ENCODE measurements around the gene RAD1.

The RAD1 gene

DNA sequence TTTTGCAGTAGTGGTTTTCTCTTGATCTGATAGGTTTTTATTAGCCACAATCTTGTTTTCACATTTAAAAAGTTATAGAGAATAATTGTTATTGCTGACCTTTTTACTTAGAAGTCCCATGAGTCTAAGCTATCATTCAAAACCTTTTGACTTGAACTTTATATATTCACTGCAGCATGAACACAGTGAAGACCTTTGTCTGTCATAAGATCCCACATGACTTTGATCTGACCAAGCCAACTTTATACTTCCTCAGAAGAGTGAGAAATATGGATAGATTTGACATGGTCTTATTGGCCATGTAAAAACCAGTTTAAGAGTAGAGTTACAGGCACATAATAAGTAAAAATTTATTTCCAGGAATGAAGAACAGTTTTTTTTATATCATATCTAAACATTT is 34.1 kb downstream of the RAD1 start:
- Histone ChIP-seq H3K9me3 (replicated peaks in 1 of 11) (peaks cover 0 to 19% (median 0%) of the 10 kb centered on the region in 11 experiments; a peak in 4 of 22 replicates), H3K4me1 (no peaks in the 10 kb centered on the region), H3K36me3 (no peaks in the 10 kb centered on the region), H3K4me3 (no peak overlapping the region), H4K20me1 (no peaks in the 10 kb centered on the region), H3K27me3 (no peaks in the 10 kb centered on the region), H3K27ac (no peak overlapping the region), H3K4me2 (no peak overlapping the region), H3K9ac (no peak overlapping the region)
- no peak for TF ChIP-seq Cebpa-rat (IDR thresholded peaks at IDR 0.05)

- Histone ChIP-seq H3K9ac (no peak overlapping the region), H3K4me1 (no peaks in the 10 kb centered on the region), H3K4me3 (no peak overlapping the region), H3K36me3 (no peaks in the 10 kb centered on the region), H3K4me2 (no peak overlapping the region), H3K9me3 (replicated peaks in 1 of 11) (peaks cover 0 to 32% (median 9%) of the 10 kb centered on the region in 11 experiments; a peak in 10 of 22 replicates), H3K27ac (no peak overlapping the region), H3K27me3 (no peaks in the 10 kb centered on the region), H4K20me1 (no peaks in the 10 kb centered on the region)
- TF ChIP-seq Cebpa-rat (IDR thresholded peaks at IDR 0.05), result no peak
Observed at GRCh38 chr5:34876275-34876674, 39.0 kb downstream of the RAD1 start.

- no peaks in the 10 kb centered on the region for H3K36me3 ChIP-seq
- peaks cover 0 to 5% (median 0%) of the 10 kb centered on the region in 10 experiments; a peak in 1 of 20 replicates for H3K4me1 ChIP-seq
- H3K4me3 ChIP-seq, result no peak overlapping the region
- H3K9me3 ChIP-seq (replicated peaks in 1 of 11), result peaks cover 0 to 5% (median 3%) of the 10 kb centered on the region in 11 experiments; a peak in 10 of 22 replicates
- TF ChIP-seq Cebpa-rat (IDR thresholded peaks at IDR 0.05), result no peak
- H3K9ac ChIP-seq, result no peak overlapping the region
- no peaks in the 10 kb centered on the region for H4K20me1 ChIP-seq
- H3K4me2 ChIP-seq, result no peak overlapping the region
- H3K27ac ChIP-seq, result no peak overlapping the region
- no peaks in the 10 kb centered on the region for H3K27me3 ChIP-seq
Observed at GRCh38 chr5:34870382-34870781, 44.9 kb downstream of the RAD1 start.

DNA sequence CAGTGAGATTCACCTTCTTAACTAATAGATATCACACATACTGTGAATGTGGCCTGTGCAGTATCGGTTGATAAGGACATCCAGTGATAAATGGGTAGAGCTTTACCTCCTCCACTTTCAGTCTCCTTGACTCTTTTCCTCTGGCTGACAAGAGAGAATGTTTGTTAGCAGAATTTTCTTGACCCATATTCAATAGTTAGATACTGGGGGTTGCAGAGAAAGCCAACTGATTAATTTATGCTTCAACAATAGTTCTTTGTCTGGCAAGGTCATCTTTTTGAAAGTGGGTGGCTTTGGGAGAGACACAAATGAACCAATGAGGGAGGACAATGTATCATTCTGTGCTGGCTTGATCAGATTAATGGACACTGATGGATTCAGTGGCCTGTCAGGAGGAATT is 46.0 kb downstream of the RAD1 start:
- no peaks in the 10 kb centered on the region for H4K20me1 ChIP-seq
- TF ChIP-seq Cebpa-rat (IDR thresholded peaks at IDR 0.05), result no peak
- H3K27me3 ChIP-seq, result no peaks in the 10 kb centered on the region
- H3K27ac ChIP-seq, result no peak overlapping the region
- H3K4me1 ChIP-seq, result peaks cover 0 to 12% (median 1%) of the 10 kb centered on the region in 10 experiments; a peak in 10 of 20 replicates
- no peak overlapping the region for H3K9ac ChIP-seq
- no peaks in the 10 kb centered on the region for H3K36me3 ChIP-seq
- H3K4me2 ChIP-seq, result no peak overlapping the region
- no peak overlapping the region for H3K4me3 ChIP-seq
- H3K9me3 ChIP-seq (replicated peaks in 1 of 11), result no peaks in the 10 kb centered on the region

DNA sequence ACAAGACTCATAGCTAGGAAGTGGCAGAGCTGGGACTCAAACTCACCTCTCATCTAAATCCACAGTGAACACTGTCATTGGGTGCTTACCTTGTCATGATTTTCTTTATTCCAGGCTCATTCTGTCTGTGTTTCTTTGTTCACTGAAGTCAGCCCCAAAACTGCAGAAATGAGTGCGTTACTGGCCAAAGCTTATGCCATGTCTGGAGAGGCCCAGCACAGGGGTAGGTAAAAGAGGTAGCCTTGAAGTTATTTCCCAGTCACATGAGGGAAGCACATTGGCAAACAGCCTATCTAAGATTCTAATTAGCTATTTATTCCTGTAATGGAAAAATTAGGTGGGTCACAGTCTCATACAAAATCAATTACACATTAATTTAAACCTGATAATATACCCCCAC is 46.5 kb downstream of the RAD1 start:
- Histone ChIP-seq H3K4me3 (no peak overlapping the region), H3K9me3 (replicated peaks in 1 of 11) (no peaks in the 10 kb centered on the region), H3K27me3 (no peaks in the 10 kb centered on the region), H3K36me3 (no peaks in the 10 kb centered on the region), H3K9ac (no peak overlapping the region), H3K27ac (no peak overlapping the region), H3K4me2 (no peak overlapping the region), H4K20me1 (no peaks in the 10 kb centered on the region), H3K4me1 (peaks cover under 1 to 17% (median 6%) of the 10 kb centered on the region in 10 experiments; a peak in 16 of 20 replicates)
- TF ChIP-seq Cebpa-rat (IDR thresholded peaks at IDR 0.05), result no peak

DNA sequence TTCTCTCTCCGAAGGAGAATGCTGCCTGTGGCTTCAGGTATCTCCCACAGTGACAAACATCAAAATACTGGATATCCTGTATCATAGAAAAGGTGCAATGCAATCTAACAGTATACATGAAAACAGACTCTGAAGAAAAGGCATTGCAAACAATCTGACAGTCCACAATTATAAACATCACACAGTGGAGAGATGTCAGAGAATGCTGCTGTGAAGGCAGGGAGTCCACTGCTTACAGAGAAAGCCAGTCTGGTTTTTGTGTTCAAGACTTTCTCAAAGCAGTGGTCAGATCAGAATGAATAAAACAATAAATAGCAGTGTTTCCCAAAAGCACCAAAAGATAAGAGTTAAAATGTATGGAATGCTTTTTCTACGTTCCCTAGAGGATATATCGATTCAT is 47.6 kb downstream of the RAD1 start:
- Histone ChIP-seq H3K9ac (no peak overlapping the region), H3K4me2 (no peak overlapping the region), H3K4me3 (no peak overlapping the region), H3K27me3 (no peaks in the 10 kb centered on the region), H3K4me1 (peaks cover 5 to 28% (median 17%) of the 10 kb centered on the region in 10 experiments; a peak in 18 of 20 replicates), H3K9me3 (replicated peaks in 1 of 11) (no peaks in the 10 kb centered on the region), H3K36me3 (no peaks in the 10 kb centered on the region), H4K20me1 (no peaks in the 10 kb centered on the region), H3K27ac (no peak overlapping the region)
- no peak for TF ChIP-seq Cebpa-rat (IDR thresholded peaks at IDR 0.05)

DNA sequence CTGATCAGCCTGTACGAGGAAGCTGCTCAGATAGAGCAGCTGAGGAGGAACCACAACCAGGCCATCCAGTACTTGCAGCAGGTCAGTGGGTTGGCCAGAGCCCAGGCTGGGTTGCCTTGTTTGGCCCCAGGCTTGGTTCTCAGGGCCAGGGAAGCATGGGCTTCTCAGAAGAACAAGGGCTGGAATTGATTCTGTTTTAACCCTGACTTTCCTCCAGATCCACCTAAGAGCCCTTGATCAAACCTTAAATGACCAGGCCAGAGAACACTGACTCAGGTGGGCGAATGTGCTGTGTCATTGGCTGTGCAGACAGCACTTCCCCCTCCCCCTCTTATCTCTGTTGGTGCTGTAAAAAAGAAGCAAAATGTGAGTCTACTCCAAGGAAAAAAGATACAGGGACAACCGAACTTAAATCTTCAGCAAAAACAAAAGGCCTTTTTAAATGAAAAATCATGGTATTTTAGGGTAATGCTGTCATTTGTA is 48.3 kb downstream of the RAD1 start:
- peak overlapping the region in 1 of 11 experiments; percentile 36; a peak in 2 of 22 replicates for H3K4me2 ChIP-seq
- no peaks in the 10 kb centered on the region for H4K20me1 ChIP-seq
- no peaks in the 10 kb centered on the region for H3K9me3 ChIP-seq (replicated peaks in 1 of 11)
- H3K4me3 ChIP-seq, result no peak overlapping the region
- H3K9ac ChIP-seq, result no peak overlapping the region
- H3K4me1 ChIP-seq, result peaks cover 5 to 30% (median 18%) of the 10 kb centered on the region in 10 experiments; a peak in 18 of 20 replicates
- H3K27me3 ChIP-seq, result no peaks in the 10 kb centered on the region
- H3K36me3 ChIP-seq, result no peaks in the 10 kb centered on the region
- no peak overlapping the region for H3K27ac ChIP-seq
- TF ChIP-seq Cebpa-rat (IDR thresholded peaks at IDR 0.05), result no peak

DNA sequence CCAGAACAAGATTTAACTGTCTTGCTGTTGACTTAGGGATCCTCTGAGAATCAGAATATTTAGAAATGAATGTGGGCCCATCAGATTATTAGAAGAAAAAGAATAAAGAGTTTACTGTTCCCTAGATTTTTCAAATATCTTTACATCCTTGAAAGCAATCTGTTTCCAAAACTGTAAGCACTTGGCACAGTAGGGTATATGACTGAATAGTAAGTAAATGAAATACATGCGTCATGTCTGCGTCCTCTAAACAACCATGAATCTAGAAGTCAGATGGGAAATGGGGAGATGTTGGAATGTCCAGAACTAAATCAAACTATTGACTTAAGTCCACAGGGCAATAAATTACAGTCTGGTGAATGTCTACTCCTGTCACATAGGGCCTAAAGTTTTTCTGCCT is 50.2 kb downstream of the RAD1 start:
- Histone ChIP-seq H3K9me3 (replicated peaks in 1 of 11) (no peaks in the 10 kb centered on the region), H3K4me2 (peak overlapping the region in 1 of 11 experiments; percentile 58; a peak in 1 of 22 replicates), H3K9ac (no peak overlapping the region), H3K27ac (no peak overlapping the region), H3K4me1 (peaks cover 5 to 30% (median 18%) of the 10 kb centered on the region in 10 experiments; a peak in 18 of 20 replicates), H3K4me3 (no peak overlapping the region), H4K20me1 (no peaks in the 10 kb centered on the region), H3K36me3 (no peaks in the 10 kb centered on the region), H3K27me3 (no peaks in the 10 kb centered on the region)
- no peak for TF ChIP-seq Cebpa-rat (IDR thresholded peaks at IDR 0.05)

GRCh38 chr5:34863946-34864345 is 51.4 kb downstream of the RAD1 start:
- H3K27ac ChIP-seq, result no peak overlapping the region
- no peaks in the 10 kb centered on the region for H3K27me3 ChIP-seq
- H3K4me3 ChIP-seq, result no peak overlapping the region
- peaks cover 9 to 30% (median 21%) of the 10 kb centered on the region in 10 experiments; a peak in 19 of 20 replicates for H3K4me1 ChIP-seq
- no peaks in the 10 kb centered on the region for H4K20me1 ChIP-seq
- no peaks in the 10 kb centered on the region for H3K9me3 ChIP-seq (replicated peaks in 1 of 11)
- no peaks in the 10 kb centered on the region for H3K36me3 ChIP-seq
- H3K4me2 ChIP-seq, result peak overlapping the region; percentile 8 to 65 (median 46); a peak in 18 of 22 replicates
- TF ChIP-seq Cebpa-rat (IDR thresholded peaks at IDR 0.05), result no peak
- H3K9ac ChIP-seq, result no peak overlapping the region

- no peaks in the 10 kb centered on the region for H3K9me3 ChIP-seq (replicated peaks in 1 of 11)
- H3K27ac ChIP-seq, result no peak overlapping the region
- no peaks in the 10 kb centered on the region for H3K36me3 ChIP-seq
- peaks cover 18 to 36% (median 27%) of the 10 kb centered on the region in 10 experiments for H3K4me1 ChIP-seq
- no peaks in the 10 kb centered on the region for H3K27me3 ChIP-seq
- H3K9ac ChIP-seq, result no peak overlapping the region
- no peaks in the 10 kb centered on the region for H4K20me1 ChIP-seq
- TF ChIP-seq Cebpa-rat (IDR thresholded peaks at IDR 0.05), result no peak
- peak overlapping the region in 5 of 11 experiments; percentile 22 to 37 (median 29); a peak in 6 of 22 replicates for H3K4me2 ChIP-seq
- no peak overlapping the region for H3K4me3 ChIP-seq
Observed at GRCh38 chr5:34859253-34859652, 56.1 kb downstream of the RAD1 start.
